ENCODE measurements around the gene MAML2. TPM values are rescaled to one million over a fixed set of nuclear protein-coding genes. Genes with fewer than 3 reads are reported as not detected.

MAML2 gene
- total and polyA plus RNA-seq, 2 of the 8 experiments (the other 6 are each of a cell fraction or from before 2014, with no cell fraction given), result 3.8 to 6.6 TPM

DNA sequence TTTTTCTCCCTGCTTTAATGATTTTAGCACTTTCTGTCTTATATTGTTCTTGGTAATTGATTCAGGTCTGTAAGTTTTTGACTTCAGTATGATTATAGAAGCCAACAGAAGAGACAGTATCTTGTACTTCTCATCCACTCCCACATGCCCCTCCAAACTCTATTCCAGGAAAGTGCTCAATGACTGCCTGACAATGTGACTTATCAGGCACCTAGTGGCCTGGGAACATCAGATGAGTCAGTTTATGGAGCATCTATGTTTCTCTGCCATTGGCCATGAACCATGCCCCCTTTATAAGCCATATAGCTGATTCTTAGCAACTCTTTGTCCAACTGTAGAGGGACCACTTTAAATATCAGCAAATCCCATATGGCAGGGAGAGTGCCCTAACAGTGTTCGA lies 239.9 kb downstream of the MAML2 start:
- H3K27me3 ChIP-seq (replicated peaks in 1 of 4; ENCODE audit: control insufficient read depth in 3 of 4, extremely low read depth in 1 of 4, insufficient read depth in 3 of 4, low read length in 3 of 4), result no peaks in the 10 kb centered on the region
- H3K4me1 ChIP-seq (replicated peaks in 1 of 4; ENCODE audit: control insufficient read depth in 3 of 4, insufficient read depth in 4 of 4, low read length in 3 of 4), result no peaks in the 10 kb centered on the region; a peak in 2 of 7 replicates
- no peak overlapping the region for H3K4me3 ChIP-seq (ENCODE audit: extremely low read depth in 1 of 4, insufficient read depth in 2 of 4, low read depth in 3 of 4, low read length in 4 of 4)
- H2BK20ac ChIP-seq (ENCODE audit: low read length), result no peak overlapping the region
- H3K23ac ChIP-seq (ENCODE audit: insufficient read length), result no peak overlapping the region
- H4K20me1 ChIP-seq (replicated peaks in 1 of 2; ENCODE audit: control insufficient read depth in 1 of 2, insufficient read depth in 2 of 2, low read length in 2 of 2), result no peaks in the 10 kb centered on the region
- no peak for TF ChIP-seq TBP (IDR thresholded peaks at IDR 0.05; ENCODE audit: low read depth, low read length)
- no peak for TF ChIP-seq MAFK (IDR thresholded peaks at IDR 0.05; ENCODE audit: low read depth, low read length)
- no peak for TF ChIP-seq SIX5 (IDR thresholded peaks at IDR 0.05; ENCODE audit: low read depth, low read length)
- TF ChIP-seq POLR2A (IDR thresholded peaks at IDR 0.05; ENCODE audit: control extremely low read depth in 1 of 2, low read depth in 2 of 2, low read length in 2 of 2), result no peak
- TF ChIP-seq FOSL1 (IDR thresholded peaks at IDR 0.05; ENCODE audit: insufficient read depth, low read depth, low read length), result no peak
- TF ChIP-seq RAD21 (IDR thresholded peaks at IDR 0.05 in 1 of 2, conservative IDR thresholded peaks at IDR 0.05 in 1 of 2; ENCODE audit: low read depth in 2 of 2, low read length in 2 of 2), result no peak
- no peak for TF ChIP-seq PHF8 (conservative IDR thresholded peaks at IDR 0.05; ENCODE audit: low read depth, low read length)
- no peak for TF ChIP-seq RBBP5 (IDR thresholded peaks at IDR 0.05; ENCODE audit: borderline replicate concordance, low read depth, low read length)
- TF ChIP-seq JUND (IDR thresholded peaks at IDR 0.05; ENCODE audit: low read length), result no peak
- FAIRE-seq, result no peak
- H2BK5ac ChIP-seq (ENCODE audit: low read depth, low read length), result no peak overlapping the region
- H3K18ac ChIP-seq (ENCODE audit: extremely low read depth, low read length), result no peak overlapping the region
- ChIA-PET POLR2A (ENCODE audit: partially characterized antibody) (no interaction called here), CTCF (ENCODE audit: partially characterized antibody) (no interaction called here)
- H4K8ac ChIP-seq (ENCODE audit: extremely low read depth, insufficient read depth, low read length), result no peak overlapping the region
- H3K4me2 ChIP-seq (ENCODE audit: insufficient read depth in 1 of 2, low read depth in 2 of 2, low read length in 2 of 2), result no peak overlapping the region
- no peak overlapping the region for H2BK120ac ChIP-seq (replicated peaks; ENCODE audit: low read depth, low read length)
- DNase-seq (ENCODE audit: low read depth in 1 of 2, low spot score in 2 of 2), result no peak
- no peak overlapping the region for H3K14ac ChIP-seq (ENCODE audit: insufficient read length)
- H2BK15ac ChIP-seq (ENCODE audit: low read length), result no peak overlapping the region
- no peak overlapping the region for H2BK12ac ChIP-seq (ENCODE audit: low read depth, low read length)
- H3K79me2 ChIP-seq (ENCODE audit: control insufficient read depth in 1 of 2, insufficient read depth in 2 of 2, low read length in 2 of 2), result no peaks in the 10 kb centered on the region
- no peaks in the 10 kb centered on the region for H3K79me1 ChIP-seq (ENCODE audit: low read depth, low read length)
- no peaks in the 10 kb centered on the region for H3K23me2 ChIP-seq (ENCODE audit: low read depth, low read length)
- H3K27ac ChIP-seq (ENCODE audit: low read depth, low read length), result no peak overlapping the region
- no peaks in the 10 kb centered on the region for H3K36me3 ChIP-seq (ENCODE audit: control insufficient read depth in 2 of 4, insufficient read depth in 4 of 4, low read length in 3 of 4)
- no peak overlapping the region for H4K5ac ChIP-seq (ENCODE audit: insufficient read length, low read depth, low read length)
- H3K56ac ChIP-seq (replicated peaks; ENCODE audit: insufficient read length, low read depth, low read length), result no peak overlapping the region
- no peaks in the 10 kb centered on the region for H3K9me3 ChIP-seq (ENCODE audit: insufficient read depth in 2 of 2, low read depth in 1 of 2, low read length in 1 of 2)
- H3K9ac ChIP-seq (replicated peaks in 1 of 4; ENCODE audit: extremely low read depth in 1 of 4, low read depth in 3 of 4, low read length in 3 of 4), result no peak overlapping the region
- H2AK5ac ChIP-seq (ENCODE audit: low read depth, low read length), result no peak overlapping the region
- no peak overlapping the region for H4K91ac ChIP-seq (replicated peaks; ENCODE audit: insufficient read length, low read length)
- no peak overlapping the region for H2AFZ ChIP-seq (ENCODE audit: low read length)
- 93% methylated on average over 1 of the region's 1 CpG; no CpG with 5 or more reads in 1 of the 2 experiments for WGBS, 2 experiments (ENCODE audit: extremely low coverage in 1 of 2, insufficient coverage in 1 of 2, insufficient read length in 1 of 2, insufficient replicate concordance in 2 of 2, low coverage in 1 of 2, low lambda C conversion rate in 2 of 2, missing lambda C conversion rate in 1 of 2)
- H3K4ac ChIP-seq (replicated peaks; ENCODE audit: insufficient read length, low read depth, low read length), result no peak overlapping the region
